Measurements from ENCODE around the gene PDK1. TPM values are rescaled to one million over a fixed set of nuclear protein-coding genes. Genes with fewer than 3 reads are reported as not detected.
"Not testable (repeated sequence)": the region's sequence is repeated elsewhere in the genome, so short reads cannot be mapped to it uniquely, and the experiment has no call there.

The PDK1 gene
- 28.2 and 39.1 TPM in 2 replicates for total RNA-seq (2014; rRNA removed; shearing (Covaris generic))

DNA sequence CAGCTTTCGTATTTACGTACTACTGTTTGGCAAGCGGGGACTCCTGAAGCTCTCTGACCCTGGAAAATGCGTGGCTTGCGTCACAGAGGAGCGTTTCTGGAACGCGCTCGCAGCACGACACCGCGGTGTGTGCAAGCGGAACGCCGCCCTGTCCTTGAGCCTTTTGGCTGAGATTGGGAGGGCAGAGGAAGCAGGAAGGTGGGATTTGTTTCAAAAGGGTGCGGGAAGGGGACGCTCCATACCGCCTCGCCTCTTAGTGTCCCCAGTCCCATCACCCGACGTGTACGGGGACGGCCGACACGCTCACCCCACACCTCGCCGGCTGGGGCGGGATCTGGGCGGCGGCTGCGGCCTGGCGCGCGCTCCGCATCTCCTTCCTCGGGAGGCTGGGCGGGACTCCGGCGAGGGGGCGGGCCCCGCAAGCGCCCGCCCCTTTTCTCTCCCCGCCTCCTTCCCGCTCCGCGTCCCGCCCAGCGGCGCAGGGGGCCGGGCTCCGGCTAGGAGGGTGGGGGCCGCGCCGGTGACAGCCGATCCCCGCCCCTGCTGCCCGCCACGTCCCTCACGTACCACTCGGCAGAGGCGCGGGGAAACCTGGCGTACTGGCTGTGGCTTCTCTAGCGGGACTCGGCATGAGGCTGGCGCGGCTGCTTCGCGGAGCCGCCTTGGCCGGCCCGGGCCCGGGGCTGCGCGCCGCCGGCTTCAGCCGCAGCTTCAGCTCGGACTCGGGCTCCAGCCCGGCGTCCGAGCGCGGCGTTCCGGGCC is at the start of gene PDK1:
PDK1 (plus strand) TSS at position 569 of the 762 bp plus-strand sequence; CDS start at position 630, 61 bp downstream.
- Histone ChIP-seq H3K9me3 (replicated peaks) (no peaks in the 10 kb centered on the region), H3K27ac (peak within 1 kb of the TSS; percentile 70), H3K36me3 (no peaks in the 10 kb centered on the region), H3K27me3 (no peaks in the 10 kb centered on the region), H3K4me3 (peak within 1 kb of the TSS; percentile 92), H3K4me1 (peaks cover 2% of the 10 kb centered on the region; the same call in 1 of the 2 replicates)
- DNase-seq, result peak; percentile 85 to 89

DNA sequence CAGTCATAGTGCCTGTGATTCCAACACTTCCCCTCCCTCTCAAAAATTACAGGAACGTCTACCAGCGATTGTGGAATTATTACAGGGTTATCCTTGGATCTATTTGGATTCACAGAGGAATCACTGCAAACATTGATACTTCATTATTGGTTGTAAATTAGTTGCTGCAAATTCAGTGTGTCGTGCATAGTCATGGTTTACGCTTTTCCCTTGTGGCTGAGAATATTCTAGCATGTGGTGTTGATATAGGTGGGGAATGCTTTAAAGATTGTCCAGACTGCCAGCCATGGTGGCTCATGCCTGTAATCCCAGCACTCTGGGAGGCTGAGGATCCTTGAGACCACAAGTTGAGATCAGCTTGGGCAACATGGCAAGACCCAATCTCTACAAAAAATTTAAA is 48.7 kb upstream of the PDK1 start:
- H3K27ac ChIP-seq, result no peak overlapping the region
- H3K27me3 ChIP-seq, result no peaks in the 10 kb centered on the region
- DNase-seq, result no peak
- peaks cover 7% of the 10 kb centered on the region for H3K9me3 ChIP-seq (replicated peaks)
- no peak overlapping the region for H3K4me3 ChIP-seq
- peaks cover 3% of the 10 kb centered on the region; the same call in 1 of the 2 replicates for H3K36me3 ChIP-seq
- no peaks in the 10 kb centered on the region for H3K4me1 ChIP-seq

DNA sequence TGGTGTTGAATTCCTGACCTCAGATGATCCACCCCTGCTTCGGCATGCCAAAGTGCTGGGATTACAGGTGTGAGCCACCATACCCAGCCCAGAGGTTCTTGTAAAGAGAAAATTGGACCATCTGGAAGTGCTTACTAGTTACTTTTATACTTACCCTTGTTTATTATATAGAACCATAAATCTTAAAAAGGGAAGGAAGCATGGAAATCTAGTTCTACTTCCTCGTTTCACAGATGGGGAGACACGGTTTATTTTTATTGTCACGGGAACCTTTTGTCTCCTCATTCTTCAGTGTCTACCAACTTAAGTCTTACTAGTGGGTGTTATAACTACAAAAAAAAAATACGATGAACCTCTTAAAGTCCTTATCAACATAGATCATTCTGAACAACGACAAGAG is 45.8 kb upstream of the PDK1 start:
- Histone ChIP-seq H3K9me3 (replicated peaks) (peaks cover 17% of the 10 kb centered on the region), H3K27me3 (no peaks in the 10 kb centered on the region), H3K4me1 (no peaks in the 10 kb centered on the region), H3K36me3 (no peaks in the 10 kb centered on the region), H3K27ac (no peak overlapping the region), H3K4me3 (no peak overlapping the region)
- no peak for DNase-seq

DNA sequence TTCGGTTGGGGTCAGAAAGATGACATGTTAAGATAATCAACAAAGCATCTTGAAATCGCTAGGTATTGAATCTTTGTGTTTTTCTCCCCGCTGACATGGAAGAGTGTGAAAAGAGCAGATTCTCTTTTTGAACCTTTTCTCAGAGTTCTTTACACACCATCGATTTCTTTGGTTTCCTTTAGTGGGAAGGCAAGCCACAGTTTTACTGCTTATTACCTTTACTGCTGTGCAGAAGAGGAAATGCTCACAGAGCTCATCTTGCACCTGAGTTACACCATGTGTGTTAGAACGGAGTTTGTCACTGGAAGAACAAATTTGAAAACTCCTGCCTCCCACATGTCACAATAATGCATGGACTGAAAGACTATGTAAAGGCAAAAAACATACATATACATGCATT is 45.3 kb upstream of the PDK1 start:
- H3K36me3 ChIP-seq, result no peaks in the 10 kb centered on the region
- H3K9me3 ChIP-seq (replicated peaks), result peaks cover 17% of the 10 kb centered on the region
- no peak for DNase-seq
- H3K27me3 ChIP-seq, result no peaks in the 10 kb centered on the region
- no peak overlapping the region for H3K27ac ChIP-seq
- H3K4me3 ChIP-seq, result no peak overlapping the region
- H3K4me1 ChIP-seq, result no peaks in the 10 kb centered on the region

DNA sequence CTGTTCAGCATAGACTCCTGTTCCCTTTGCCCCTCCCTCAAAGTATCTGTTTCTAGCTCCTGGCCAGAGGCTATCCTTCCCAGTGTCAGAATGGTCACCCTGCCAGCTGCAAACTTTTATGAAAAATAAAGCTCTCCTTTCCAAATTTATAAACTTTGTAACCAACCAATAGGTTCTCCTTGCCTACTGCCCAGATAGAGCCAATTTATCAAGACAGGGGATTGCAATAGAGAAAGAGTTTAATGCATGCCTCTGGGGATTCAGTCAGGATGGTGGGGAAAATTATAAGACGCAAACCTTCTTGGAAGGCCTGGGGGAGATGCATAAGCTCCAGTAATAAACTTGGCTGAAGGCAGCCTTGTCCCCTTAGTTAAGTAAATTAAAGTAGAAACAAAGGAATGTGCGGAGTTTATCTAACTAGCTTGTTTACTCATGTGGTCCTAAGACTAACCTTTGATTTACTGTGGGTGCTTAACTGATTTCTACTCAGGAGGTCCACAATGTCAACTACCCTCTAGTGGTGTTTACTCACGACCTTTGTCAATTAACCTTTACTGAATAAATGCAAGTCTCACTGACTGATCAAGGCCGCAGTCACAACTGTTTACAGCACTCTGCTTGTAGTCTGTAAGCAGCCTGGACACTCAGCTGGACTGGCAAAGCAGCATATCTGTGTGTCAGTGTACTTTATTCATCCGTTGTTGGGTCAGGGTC is 42.9 kb upstream of the PDK1 start:
- no peak overlapping the region for H3K4me3 ChIP-seq
- no peak overlapping the region for H3K27ac ChIP-seq
- no peaks in the 10 kb centered on the region for H3K36me3 ChIP-seq
- H3K9me3 ChIP-seq (replicated peaks), result peaks cover 17% of the 10 kb centered on the region
- no peaks in the 10 kb centered on the region for H3K4me1 ChIP-seq
- no peak for DNase-seq
- no peaks in the 10 kb centered on the region for H3K27me3 ChIP-seq

DNA sequence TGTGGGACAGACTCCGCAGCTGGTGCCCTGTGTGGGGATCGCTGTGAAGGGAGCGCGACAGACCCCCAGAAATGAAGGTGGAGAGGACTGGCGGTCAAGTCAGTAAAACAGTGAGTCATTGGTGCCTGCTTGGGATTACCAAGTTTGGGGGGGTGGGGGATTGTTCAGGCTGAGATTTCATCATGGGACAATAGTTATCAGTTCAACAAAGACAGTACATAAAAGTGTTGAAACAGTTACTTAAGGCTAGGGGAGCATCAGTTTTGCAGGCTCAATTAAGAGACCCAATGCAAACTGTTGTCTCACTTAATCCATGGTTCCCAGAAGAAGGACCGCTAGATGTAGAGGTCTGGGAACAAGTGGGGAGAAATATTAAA is 42.4 kb upstream of the PDK1 start:
- Histone ChIP-seq H3K9me3 (replicated peaks) (peaks cover 17% of the 10 kb centered on the region), H3K36me3 (no peaks in the 10 kb centered on the region)

DNA sequence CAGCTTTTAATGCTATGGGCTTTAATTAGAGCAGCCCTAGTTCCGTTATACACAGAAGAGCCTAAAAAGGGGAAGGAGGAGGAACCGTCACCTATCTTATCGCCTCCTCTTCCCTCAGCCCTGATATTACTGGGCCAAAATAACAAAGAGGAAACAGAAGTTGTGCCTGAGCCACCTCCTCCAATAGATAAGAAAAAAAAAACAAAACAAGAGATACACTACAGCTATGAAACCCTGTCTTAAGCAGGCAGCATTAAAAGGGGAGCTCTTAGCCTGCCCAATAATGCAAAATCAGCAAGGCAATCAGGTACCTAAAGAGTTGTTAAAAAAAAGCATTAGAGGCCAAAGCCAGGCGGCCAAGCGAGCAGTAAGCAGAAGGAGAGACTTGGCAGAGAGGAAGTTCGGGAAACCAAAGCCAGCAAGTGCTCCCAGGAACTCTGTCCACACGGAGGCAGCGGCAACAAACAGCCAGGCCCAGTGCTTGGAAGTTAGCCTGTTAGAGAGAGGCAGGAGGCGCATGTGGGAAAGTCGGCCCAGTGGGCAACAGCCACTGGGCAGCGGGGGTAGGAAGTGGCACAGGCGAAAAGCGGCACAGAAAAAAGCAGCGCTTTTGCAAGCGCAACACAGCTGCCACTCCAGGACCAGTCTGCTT is 41.8 kb upstream of the PDK1 start:
- H3K4me3 ChIP-seq, result no peak overlapping the region
- peaks cover 18% of the 10 kb centered on the region for H3K9me3 ChIP-seq (replicated peaks)
- DNase-seq, result no peak
- no peaks in the 10 kb centered on the region for H3K27me3 ChIP-seq
- H3K27ac ChIP-seq, result no peak overlapping the region
- no peaks in the 10 kb centered on the region for H3K36me3 ChIP-seq
- H3K4me1 ChIP-seq, result no peaks in the 10 kb centered on the region

More for the DNA sequence above, 42.4 kb upstream of the PDK1 start:
- H3K4me3 ChIP-seq, result no peak overlapping the region
- H3K4me1 ChIP-seq, result no peaks in the 10 kb centered on the region
- no peak overlapping the region for H3K27ac ChIP-seq
- DNase-seq, result no peak
- H3K27me3 ChIP-seq, result no peaks in the 10 kb centered on the region

DNA sequence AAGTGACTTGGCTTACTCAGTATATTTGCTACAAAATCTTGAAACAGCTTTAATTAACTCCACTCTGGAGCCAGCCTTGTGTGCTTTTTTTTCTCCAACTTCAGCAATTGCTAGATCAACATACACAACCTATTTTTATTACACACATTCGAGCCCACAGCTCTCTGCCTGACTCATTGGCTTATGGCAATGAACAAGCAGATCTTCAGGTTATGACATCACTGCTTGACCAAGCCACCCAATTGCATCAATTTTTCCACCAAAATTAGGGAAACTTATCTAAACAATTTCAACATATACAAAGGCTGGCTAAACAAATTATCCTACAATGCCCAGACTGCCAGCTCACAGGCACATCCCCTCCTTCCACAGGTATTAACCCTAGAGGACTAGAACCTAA is 39.6 kb upstream of the PDK1 start:
- H3K4me3 ChIP-seq, result no peak overlapping the region
- H3K27ac ChIP-seq, result no peak overlapping the region
- no peaks in the 10 kb centered on the region for H3K4me1 ChIP-seq
- H3K36me3 ChIP-seq, result no peaks in the 10 kb centered on the region
- DNase-seq, result no peak
- H3K27me3 ChIP-seq, result no peaks in the 10 kb centered on the region
- H3K9me3 ChIP-seq (replicated peaks), result peaks cover 21% of the 10 kb centered on the region

DNA sequence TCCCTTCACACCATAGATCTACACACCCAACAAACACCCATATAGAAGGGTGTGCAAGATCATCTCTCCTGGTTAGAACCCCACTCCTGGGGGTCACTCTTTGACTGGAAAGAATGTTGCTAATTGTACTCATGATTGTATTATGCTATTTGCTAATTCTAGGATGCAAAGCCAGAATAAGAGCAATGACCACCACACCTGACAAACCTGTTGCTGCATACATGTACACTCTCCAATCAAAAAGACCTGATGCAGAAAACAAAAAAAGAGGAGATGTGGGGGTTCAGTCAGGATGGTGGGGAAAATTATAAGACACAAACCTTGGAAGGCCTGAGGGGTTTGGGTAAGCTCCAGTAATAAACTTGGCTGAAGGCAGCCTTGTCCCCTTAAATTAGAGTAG is 36.9 kb upstream of the PDK1 start:
- DNase-seq, result no peak
- H3K4me3 ChIP-seq, result no peak overlapping the region
- H3K4me1 ChIP-seq, result no peaks in the 10 kb centered on the region
- H3K36me3 ChIP-seq, result no peaks in the 10 kb centered on the region
- H3K27me3 ChIP-seq, result no peaks in the 10 kb centered on the region
- H3K27ac ChIP-seq, result no peak overlapping the region
- peaks cover 5% of the 10 kb centered on the region; the same call in 1 of the 2 replicates for H3K9me3 ChIP-seq (replicated peaks)

DNA sequence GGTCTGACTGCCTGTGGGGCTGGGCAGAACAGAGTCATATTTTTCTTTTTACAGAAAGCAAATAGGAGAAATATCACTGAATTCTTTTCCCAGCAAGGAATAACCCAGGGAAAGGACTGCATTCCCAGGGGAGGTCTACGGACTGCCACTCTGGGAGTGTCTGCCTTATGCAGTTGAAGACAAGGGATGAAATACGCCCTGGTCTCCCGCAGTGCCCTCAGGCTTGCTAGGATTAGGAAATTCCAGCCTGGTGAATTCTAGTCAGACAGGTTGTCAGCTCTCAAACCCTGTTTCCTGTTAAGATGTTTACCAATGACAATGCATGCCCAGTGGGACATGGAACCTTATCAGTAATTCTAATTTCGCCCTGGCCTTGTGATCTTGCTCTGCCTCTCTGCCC is 30.3 kb upstream of the PDK1 start:
- DNase-seq, result peak; percentile 3 to 5
- Histone ChIP-seq H3K4me3 (no peak overlapping the region), H3K27ac (no peak overlapping the region), H3K36me3 (no peaks in the 10 kb centered on the region), H3K27me3 (no peaks in the 10 kb centered on the region), H3K9me3 (replicated peaks) (no peaks in the 10 kb centered on the region), H3K4me1 (no peaks in the 10 kb centered on the region)

DNA sequence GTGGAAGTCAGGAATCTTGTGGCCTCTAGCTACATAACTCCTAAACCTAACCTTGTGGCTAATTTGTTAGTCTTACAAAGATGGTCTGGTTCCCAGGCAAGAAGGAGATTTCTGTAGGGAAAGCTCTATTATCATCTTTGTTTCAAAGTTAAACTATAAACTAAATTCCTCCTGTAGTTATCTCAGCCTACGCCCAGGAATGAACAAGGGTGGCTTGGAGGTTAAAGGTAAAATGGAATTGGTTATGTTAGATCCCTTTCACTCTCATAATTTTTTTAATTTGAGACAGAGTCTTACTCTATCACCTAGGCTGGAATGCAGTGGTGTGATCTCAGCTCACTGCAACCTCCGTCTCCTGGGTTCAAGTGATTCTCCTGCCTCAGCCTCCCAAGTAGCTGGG is 24.6 kb upstream of the PDK1 start:
- Histone ChIP-seq H3K9me3 (replicated peaks) (no peaks in the 10 kb centered on the region; the same call in 1 of the 2 replicates), H3K36me3 (no peaks in the 10 kb centered on the region), H3K27ac (no peak overlapping the region), H3K4me1 (no peaks in the 10 kb centered on the region), H3K4me3 (no peak overlapping the region), H3K27me3 (no peaks in the 10 kb centered on the region)
- DNase-seq, result no peak

DNA sequence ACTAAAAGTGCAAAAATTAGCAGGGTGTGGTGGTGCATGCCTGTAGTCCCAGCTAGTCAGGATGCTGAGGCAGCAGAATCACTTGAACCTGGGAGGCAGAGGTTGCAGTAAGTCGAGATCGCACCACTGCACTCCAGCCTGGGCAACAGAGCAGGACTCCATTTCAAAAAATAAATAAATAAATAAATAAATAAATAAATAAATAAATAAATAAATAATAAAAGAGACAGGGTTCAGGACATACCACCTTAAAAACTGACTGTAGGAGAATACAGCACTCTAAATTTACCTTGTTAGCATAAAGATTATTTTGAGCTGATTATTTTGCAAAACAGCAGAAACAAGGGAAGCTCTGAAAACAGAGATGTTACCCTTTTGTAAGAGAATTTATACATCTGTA is 23.4 kb upstream of the PDK1 start:
- H3K27ac ChIP-seq; H3K4me1 ChIP-seq; H3K9me3 ChIP-seq (replicated peaks); H3K36me3 ChIP-seq; H3K4me3 ChIP-seq; DNase-seq; H3K27me3 ChIP-seq: not testable (repeated sequence)

DNA sequence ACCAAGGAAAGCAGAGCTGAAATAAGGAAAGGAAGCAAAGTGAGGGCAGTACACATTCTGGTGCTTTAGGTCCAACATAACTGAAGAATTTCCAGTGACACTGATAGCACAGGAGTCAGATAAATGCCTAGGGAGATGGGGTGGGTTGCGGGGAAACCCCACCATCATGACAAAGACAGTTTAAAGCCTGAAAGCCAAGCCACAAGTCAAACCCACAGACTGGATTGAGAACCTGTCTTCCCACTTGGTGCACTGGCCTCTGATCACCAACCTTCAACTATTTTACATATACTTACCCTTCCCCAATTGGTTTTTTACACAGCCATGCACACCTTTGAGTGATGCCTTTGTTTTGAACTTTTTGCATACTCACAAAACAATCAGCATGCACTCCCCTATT is 22.2 kb upstream of the PDK1 start:
- no peak for DNase-seq
- Histone ChIP-seq H3K4me3 (no peak overlapping the region), H3K36me3 (no peaks in the 10 kb centered on the region), H3K9me3 (replicated peaks) (no peaks in the 10 kb centered on the region; the same call in 1 of the 2 replicates), H3K27ac (no peak overlapping the region), H3K27me3 (no peaks in the 10 kb centered on the region), H3K4me1 (no peaks in the 10 kb centered on the region)

DNA sequence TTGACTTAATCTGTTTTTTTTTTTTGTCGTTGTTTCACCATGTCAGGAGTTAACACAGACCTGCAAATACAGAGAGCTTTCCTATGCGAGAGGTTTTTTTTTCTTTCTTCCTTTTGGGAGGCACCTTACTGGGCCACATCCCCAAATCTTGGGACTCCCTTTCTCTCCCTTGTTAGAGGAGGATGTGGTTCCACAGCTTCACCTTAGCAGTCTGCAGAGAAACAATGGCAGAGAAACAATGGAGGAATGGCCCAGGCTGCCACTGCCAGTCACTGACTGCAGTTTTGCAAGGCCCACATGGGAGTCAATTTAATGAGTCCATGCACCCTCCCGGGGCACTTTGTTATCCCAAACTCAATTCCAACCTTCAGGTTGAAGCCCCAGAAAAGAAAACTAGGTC is 20.8 kb upstream of the PDK1 start:
- Histone ChIP-seq H3K27me3 (no peaks in the 10 kb centered on the region), H3K4me1 (no peaks in the 10 kb centered on the region), H3K36me3 (no peaks in the 10 kb centered on the region), H3K9me3 (replicated peaks) (no peaks in the 10 kb centered on the region; the same call in 1 of the 2 replicates), H3K4me3 (no peak overlapping the region), H3K27ac (no peak overlapping the region)
- DNase-seq, result no peak

DNA sequence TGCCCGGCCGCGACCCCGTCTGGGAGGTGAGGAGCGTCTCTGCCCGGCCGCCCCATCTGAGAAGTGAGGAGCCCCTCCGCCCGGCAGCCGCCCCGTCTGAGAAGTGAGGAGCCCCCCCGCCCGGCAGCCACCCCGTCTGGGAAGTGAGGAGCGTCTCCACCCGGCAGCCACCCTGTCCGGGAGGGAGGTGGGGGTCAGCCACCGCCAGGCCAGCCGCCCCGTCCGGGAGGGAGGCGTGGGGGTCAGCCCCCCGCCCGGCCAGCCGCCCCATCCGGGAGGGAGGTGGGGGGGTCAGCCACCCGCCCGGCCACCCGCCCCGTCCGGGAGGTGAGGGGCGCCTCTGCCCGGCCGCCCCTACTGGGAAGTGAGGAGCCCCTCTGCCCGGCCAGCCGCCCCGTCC is 18.0 kb upstream of the PDK1 start:
- H3K27ac ChIP-seq; H3K27me3 ChIP-seq; H3K36me3 ChIP-seq; H3K4me3 ChIP-seq; DNase-seq; H3K4me1 ChIP-seq; H3K9me3 ChIP-seq (replicated peaks): not testable (repeated sequence)
